HG03342 (cell line): ENCODE data around the gene SLC39A6.
"Not testable (repeated sequence)": the region's sequence is repeated elsewhere in the genome, so short reads cannot be mapped to it uniquely, and the experiment has no call there.

Source experiments
- ATAC-seq: cut with Tn5 transposase; IDR thresholded peaks from one replicate; pipeline ENCODE4 v1.9.1; 2021; ENCODE audit warnings: mild to moderate bottlenecking, moderate library complexity; ENCODE audit not compliant: unreplicated experiment

SLC39A6 gene

DNA sequence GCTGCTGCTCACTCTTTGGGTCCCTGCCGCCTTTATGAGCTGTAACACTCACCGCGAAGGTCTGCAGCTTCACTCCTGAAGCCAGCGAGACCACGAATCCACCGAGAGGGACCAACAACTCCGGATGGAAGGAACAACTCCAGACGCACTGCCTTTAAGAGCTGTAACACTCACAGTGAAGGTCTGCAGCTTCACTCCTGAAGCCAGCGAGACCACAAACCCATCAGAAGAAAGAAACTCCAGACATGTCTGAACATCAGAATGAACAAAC is 64.4 kb downstream of the SLC39A6 start:
- ATAC-seq = not testable (repeated sequence)

DNA sequence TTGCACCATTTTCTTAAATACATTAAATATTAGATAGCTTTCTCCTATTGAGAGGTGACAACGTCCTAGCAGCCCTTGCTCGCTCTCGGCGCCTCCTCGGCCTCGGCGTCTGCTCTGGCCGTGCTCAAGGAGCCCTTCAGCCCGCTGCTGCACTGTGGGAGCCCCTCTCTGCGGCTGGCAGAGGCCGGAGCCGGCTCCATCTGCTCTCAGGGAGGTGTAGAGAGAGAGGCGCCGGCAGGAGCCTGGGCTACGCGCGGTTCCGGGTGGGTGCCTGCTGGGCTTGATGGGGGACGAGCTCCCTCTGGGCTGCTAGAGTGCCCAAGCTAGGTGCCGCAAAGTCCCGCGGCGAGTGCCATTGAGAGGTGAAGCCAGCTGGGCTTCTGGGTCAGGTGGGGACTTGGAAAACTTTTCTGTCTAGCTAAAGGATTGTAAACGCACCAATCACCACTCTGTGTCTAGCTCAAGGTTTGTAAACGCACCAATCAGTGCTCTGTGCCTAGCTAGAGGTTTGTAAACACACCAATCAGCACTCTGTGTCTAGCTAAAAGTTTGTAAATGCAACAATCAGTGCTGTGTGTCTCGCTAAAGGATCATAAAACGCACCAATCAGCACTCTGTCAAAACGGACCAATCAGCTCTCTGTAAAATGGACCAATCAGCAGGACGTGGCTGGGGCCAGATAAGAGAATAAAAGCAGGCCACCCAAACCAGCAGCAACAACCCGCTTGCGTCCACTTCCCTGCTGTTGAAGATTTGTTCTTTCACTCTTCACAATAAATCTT is 64.9 kb downstream of the SLC39A6 start:
- no peak for ATAC-seq

DNA sequence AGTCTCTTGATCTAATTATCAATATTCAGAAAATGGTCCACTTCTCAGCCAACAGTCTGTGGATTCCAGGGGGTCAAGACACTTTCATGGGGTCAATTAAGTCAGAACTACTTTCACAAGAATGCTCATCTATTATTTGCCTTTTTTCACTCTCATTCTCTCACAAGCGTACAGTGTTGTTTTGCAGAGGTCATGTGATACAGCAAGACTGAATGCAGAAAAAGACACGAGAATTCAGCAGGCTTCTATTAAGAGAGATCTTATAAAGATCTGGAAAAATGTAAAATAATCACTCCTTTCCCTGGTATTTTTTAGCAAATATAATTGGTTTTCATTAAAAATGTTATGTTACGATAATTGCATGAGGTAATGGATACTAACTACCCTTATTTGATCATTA is 70.5 kb downstream of the SLC39A6 start:
- ATAC-seq = no peak
